OCI-LY1 (cell line): ENCODE results near the gene XRN2.

Source experiments
- EZH2 ChIP-seq: fragments of 200-600 bp; sonication (generic), shearing (Covaris generic); IDR thresholded peaks from 2 replicates; pipeline ENCODE4 v1.8.0; 2017; ENCODE audit warnings: borderline replicate concordance, mixed run types, mild to moderate bottlenecking, antibody characterized with exemption, low read length, moderate library complexity, mixed read lengths
- TF ChIP-seq, protein P1 (sequence below): fragments of 200-600 bp; sonication (generic), shearing (Covaris generic); IDR thresholded peaks from 2 replicates; pipeline ENCODE4 v1.5.1; 2017; ENCODE audit warnings: mild to moderate bottlenecking, antibody characterized with exemption, low read length, moderate library complexity, mixed read lengths

DNA sequence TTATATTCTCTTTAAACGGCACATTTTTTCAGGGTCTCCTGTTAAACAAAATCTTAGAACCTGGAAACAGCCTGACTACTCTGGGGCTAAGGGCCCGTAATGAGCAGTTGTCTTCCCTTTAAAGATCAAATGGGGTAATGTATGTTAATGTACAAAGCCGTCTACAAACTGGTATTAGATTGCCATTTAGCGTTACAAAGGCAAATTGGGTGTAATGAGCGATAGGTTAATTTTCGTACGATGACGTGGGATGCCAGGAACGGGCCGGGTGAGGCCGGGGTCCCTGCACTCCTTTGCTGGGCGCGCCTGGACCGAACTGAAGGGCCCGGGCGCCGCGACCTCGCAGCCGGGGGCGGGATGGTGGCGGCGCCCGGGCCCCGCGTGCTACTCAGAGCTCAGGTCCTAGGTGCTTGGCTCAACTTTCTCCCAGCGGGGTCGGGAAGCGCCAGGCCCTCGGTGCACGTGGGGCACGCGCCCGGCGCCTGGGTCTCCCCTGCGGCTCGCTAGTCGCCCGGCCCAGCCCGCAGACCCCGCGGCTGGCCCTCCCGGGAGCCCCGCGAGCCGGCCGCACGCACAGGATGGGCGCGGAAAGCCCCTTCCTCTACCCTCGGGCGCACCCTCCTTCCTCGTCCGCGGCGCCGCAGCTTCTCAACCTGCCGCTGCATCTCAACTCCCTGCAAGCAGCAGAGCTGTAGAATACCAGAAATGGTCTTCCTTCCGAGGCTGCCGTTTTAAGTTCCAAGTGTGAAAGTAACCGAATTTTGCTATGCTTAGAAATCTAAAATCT is 88.2 kb downstream of the XRN2 start:
- TF ChIP-seq, protein P1, sequence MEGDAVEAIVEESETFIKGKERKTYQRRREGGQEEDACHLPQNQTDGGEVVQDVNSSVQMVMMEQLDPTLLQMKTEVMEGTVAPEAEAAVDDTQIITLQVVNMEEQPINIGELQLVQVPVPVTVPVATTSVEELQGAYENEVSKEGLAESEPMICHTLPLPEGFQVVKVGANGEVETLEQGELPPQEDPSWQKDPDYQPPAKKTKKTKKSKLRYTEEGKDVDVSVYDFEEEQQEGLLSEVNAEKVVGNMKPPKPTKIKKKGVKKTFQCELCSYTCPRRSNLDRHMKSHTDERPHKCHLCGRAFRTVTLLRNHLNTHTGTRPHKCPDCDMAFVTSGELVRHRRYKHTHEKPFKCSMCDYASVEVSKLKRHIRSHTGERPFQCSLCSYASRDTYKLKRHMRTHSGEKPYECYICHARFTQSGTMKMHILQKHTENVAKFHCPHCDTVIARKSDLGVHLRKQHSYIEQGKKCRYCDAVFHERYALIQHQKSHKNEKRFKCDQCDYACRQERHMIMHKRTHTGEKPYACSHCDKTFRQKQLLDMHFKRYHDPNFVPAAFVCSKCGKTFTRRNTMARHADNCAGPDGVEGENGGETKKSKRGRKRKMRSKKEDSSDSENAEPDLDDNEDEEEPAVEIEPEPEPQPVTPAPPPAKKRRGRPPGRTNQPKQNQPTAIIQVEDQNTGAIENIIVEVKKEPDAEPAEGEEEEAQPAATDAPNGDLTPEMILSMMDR: no peak
- TF ChIP-seq EZH2: no peak
